Activated T-cell treated with anti-CD3 and anti-CD28 coated beads, Interleukin-2, amount 50 U/mL, for 72 hours (primary cell): Measurements from ENCODE around the gene DKK3. TPM values are rescaled to one million over a fixed set of nuclear protein-coding genes. Genes with fewer than 3 reads are reported as not detected.

Experiments
- ATAC-seq, 2 donors: fragments of 150-1000 bp; cut with Tn5 transposase; replicated peaks in 1 of 2; 2 replicates each; pipeline ENCODE4 v1.10.0; 2021; ENCODE audit warnings: moderate library complexity in 2 of 2, mild to moderate bottlenecking in 1 of 2
- DNase-seq, 2 donors: peaks; one replicate each; pipeline ENCODE4 v3.0.0; 2021 to 2022; ENCODE audit warnings: mixed read lengths in 1 of 2
- H3K27ac Mint-ChIP-seq: one replicate; pipeline ENCODE4 v1.8.0; 2022; ENCODE audit warnings: mild to moderate bottlenecking, moderate library complexity, mixed read lengths
- H3K27me3 Mint-ChIP-seq: one replicate; pipeline ENCODE4 v1.8.0; 2022; ENCODE audit warnings: low read depth, mixed read lengths
- H3K36me3 Mint-ChIP-seq, 2 donors: one replicate each; pipeline ENCODE4 v1.8.0; 2022; ENCODE audit warnings: mixed read lengths in 2 of 2, mild to moderate bottlenecking in 1 of 2; ENCODE audit not compliant: insufficient read depth in 2 of 2
- H3K4me1 Mint-ChIP-seq: one replicate; pipeline ENCODE4 v1.8.0; 2022; ENCODE audit warnings: low read depth, mixed read lengths
- H3K4me3 Mint-ChIP-seq, 2 donors: one replicate each; pipeline ENCODE4 v1.8.0; 2022; ENCODE audit warnings: mild to moderate bottlenecking in 2 of 2, mixed read lengths in 2 of 2, moderate library complexity in 2 of 2
- H3K9me3 Mint-ChIP-seq, 2 donors: one replicate each; pipeline ENCODE4 v1.8.0; 2022; ENCODE audit warnings: mixed read lengths in 2 of 2
- total RNA-seq, 2 donors: library from RNA; stranded (reverse); gene quantifications; one replicate each; pipeline ENCODE4 v1.2.3, GENCODE V29; 2022

DKK3 gene
- under 1 TPM in 1 of 2 donors, not detected in 1; 0.19 TPM for total RNA-seq

GRCh38 chr11:12007769-12008737 lies at the start of gene DKK3:
TSS of gene DKK3 (minus strand) at chr11:12008626. CDS start at chr11:12008582, 44 bp downstream.
- peaks cover 87% of the 10 kb centered on the region for H3K27me3 Mint-ChIP-seq
- peak in 1 of 2 donors; percentile 5 for DNase-seq

DNA sequence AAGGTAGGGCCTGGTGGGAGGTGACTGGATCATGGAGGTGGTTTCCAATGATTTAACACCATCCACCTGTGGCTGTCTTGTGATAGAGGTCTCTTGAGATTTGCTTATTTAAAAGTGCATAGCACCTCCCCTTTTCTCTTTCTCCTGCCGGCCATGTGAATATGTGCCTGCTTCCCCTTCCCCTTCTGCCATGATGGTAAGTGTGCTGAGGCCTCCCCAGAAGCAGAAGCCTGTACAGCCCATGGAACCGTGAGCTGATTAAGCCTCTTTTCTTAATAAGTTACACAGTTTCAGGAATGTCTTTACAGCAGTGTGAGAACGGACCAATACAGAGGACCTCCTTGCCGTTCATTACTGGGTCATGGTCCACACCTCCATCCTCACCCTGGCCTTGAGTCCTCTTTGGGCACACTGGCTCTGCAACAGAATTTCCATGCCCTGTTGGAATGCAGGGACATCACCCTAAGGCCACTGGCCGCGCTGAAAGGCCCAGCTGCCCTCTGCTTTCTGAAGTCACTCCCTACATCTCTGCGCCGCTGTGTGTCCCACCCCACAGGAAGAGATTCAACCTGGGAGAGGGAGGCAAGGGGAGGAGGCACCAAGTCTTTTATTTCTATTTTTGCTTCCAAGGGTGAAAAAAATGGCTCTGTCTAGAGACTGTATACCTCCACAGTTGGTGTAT lies 49.0 kb upstream of the DKK3 start:
- H3K27ac Mint-ChIP-seq, result no peak overlapping the region

More at GRCh38 chr11:12007769-12008737, at the start of gene DKK3:
- ATAC-seq, result peak in 1 of 2 donors; percentile 39
- Mint-ChIP-seq H3K4me1 (peaks cover 4% of the 10 kb centered on the region), H3K9me3 (no peaks in the 10 kb centered on the region), H3K27ac (no peak within 1 kb of the TSS), H3K4me3 (peak within 1 kb of the TSS; percentile 73 to 83), H3K36me3 (no peaks in the 10 kb centered on the region)

GRCh38 chr11:12056119-12056518 lies 47.7 kb upstream of the DKK3 start:
- DNase-seq (no peak), ATAC-seq (no peak)
- no peaks in the 10 kb centered on the region for H3K27me3 Mint-ChIP-seq
- H3K4me3 Mint-ChIP-seq, result no peak overlapping the region
- H3K9me3 Mint-ChIP-seq, result peaks cover 1 to 4% of the 10 kb centered on the region in 2 donors
- H3K4me1 Mint-ChIP-seq, result no peaks in the 10 kb centered on the region
- no peak overlapping the region for H3K27ac Mint-ChIP-seq
- peaks cover 10 to 11% of the 10 kb centered on the region in 2 donors for H3K36me3 Mint-ChIP-seq

More for the DNA sequence above, 49.0 kb upstream of the DKK3 start:
- no peak for DNase-seq
- Mint-ChIP-seq H3K4me1 (peaks cover 4% of the 10 kb centered on the region), H3K27me3 (no peaks in the 10 kb centered on the region), H3K9me3 (peaks cover 1 to 4% of the 10 kb centered on the region in 2 donors), H3K36me3 (peaks cover 10 to 11% of the 10 kb centered on the region in 2 donors), H3K4me3 (no peak overlapping the region)
- ATAC-seq, result no peak

DNA sequence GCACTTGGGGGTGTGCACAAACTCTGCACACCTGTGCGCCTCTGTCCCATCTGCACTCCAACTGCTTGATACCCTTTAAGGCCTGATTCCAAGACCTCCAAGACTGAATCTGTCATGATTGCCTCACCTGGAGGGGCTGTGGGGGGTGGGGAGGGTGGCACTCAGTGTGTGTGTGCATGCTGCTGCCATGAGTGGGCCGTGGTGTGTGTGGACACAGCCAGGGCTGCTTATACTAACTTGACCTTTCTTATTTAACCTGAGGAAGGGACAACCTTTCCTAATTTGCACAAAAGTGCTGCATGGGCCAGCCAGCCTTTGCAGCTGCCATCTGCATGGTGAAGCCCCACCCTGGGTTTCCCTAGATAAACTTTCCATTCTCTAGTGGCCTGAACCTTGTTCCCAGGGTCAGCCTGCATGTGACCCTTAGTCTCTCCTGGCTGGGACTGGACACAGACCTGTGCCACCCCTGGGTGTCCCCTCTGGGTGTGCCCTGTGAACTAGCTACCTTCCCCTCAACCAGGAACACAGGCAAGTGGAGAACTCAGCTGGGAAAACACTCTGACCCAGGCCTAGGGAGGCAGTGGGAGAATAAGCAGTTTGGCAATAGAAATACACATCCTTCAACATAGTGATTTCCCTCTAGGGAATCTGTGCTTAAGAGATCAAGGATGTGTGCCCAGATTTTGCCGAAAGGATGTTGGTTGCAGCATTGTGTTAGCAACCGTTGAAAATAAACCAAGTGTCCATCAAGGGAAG lies 45.4 kb upstream of the DKK3 start:
- ATAC-seq, result no peak
- Mint-ChIP-seq H3K4me1 (peaks cover 6% of the 10 kb centered on the region), H3K27me3 (no peaks in the 10 kb centered on the region), H3K27ac (no peak overlapping the region), H3K9me3 (peaks cover 1 to 4% of the 10 kb centered on the region in 2 donors), H3K4me3 (no peak overlapping the region), H3K36me3 (peaks cover 10 to 11% of the 10 kb centered on the region in 2 donors)
- DNase-seq, result no peak

DNA sequence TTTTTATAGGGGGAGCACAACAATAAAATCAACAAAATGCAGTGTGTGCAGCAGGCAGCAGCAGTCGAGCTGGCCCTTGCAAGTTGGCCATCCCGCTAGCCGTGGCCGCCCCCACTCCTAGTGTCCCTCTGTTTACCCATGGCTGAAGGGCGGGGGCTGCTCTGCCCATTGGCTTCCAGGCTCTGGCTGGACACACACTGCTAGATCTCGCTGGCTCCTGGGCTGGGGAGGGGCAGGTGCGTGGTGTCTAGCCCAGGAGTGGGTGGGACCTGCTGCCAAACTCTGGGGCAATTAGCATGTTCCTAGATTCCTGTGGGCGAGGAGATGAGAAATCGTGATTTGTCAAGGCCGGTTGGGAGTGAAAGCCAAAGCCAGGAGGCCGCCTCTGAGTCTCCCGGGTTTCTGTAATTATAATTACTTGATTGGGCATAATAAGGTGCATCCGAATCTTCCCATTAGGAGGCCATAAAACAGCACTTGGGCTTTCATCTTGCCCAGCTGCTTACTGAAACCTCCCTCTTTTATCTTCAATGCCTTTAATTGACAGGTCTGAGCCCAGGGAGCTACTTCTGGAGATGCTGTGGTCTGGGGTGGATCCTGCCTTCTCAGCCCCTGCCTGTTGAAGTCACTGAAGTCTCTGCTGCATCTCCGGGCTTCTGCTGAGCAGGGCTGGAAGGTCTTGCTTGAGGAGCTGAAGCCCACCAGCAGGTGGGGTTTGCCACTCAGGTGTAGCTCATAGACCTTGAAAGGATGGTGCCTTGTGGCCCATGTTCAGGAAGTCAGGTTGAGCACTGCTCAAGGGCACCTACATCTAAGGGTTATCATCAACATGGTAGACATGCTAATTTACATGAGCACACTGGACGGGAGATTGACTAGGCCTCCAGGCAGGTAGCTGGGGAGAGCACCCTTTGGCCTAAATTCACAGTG lies 44.5 kb upstream of the DKK3 start:
- Mint-ChIP-seq H3K27me3 (no peaks in the 10 kb centered on the region), H3K4me3 (no peak overlapping the region), H3K36me3 (peaks cover 4 to 8% of the 10 kb centered on the region in 2 donors), H3K4me1 (peaks cover 10% of the 10 kb centered on the region), H3K9me3 (peaks cover 1 to 4% of the 10 kb centered on the region in 2 donors), H3K27ac (no peak overlapping the region)
- ATAC-seq (peak in 1 of 2 donors; percentile 39), DNase-seq (peak; percentile 22 to 25)

DNA sequence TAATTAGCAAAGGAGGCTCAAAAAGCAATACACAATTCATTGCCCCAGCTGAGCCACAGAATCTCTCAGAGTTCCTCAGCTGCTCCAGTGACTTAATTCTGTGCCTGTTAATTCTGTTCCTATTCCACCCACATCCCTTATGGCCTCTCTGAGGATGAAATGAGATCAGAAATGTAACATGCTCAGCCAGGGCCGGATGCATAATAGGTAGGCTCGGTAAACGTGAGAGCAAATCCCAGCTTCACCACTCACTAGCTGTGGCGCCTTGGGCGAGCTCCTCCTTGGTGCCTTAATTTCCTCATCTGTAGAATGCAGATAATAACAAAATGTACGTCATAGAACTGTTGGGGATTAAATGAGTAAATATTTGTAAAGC lies 42.8 kb upstream of the DKK3 start:
- DNase-seq, result no peak
- Mint-ChIP-seq H3K36me3 (no peaks in the 10 kb centered on the region), H3K4me3 (no peak overlapping the region), H3K9me3 (no peaks in the 10 kb centered on the region), H3K4me1 (peaks cover 21% of the 10 kb centered on the region), H3K27me3 (no peaks in the 10 kb centered on the region), H3K27ac (no peak overlapping the region)
- no peak for ATAC-seq

DNA sequence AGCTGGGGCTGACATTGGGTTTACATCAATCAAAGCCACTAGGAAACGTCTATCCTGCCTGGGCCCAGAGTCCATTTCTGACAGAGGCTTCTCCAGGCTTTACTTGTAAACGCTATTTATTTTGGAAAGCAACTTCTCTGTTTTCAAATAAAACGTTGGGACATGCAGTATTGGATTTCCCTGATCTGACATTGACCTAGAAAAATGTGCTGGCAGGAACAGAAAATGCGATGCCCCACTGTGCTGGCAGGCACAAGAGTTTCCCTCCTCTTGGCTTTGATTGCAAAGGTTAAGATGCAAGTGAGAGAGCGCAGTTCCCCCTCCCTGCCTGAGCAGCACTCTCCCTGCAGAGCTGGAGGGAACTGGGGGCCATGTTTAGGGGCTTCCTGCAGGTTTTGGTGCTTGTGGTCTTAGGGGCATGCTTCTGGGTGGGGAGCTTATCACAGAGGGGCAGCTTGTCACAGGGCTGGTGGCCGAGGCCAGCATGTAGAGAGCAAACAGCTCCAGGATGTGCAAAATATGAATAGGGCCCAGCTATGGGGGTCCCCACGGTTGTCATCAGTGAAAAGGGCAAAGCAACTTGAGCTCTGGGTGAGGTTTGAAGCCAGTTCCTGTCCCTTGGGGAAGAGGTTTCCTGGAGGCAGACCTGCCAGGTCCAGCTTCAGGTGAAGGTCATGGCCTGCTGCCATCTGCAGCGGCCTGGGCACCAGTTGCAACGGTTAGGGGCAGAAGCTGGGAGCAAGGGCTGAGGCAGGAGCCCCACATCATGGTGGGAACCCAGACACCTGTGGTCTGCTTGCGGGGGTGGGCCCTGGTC lies 42.3 kb upstream of the DKK3 start:
- no peaks in the 10 kb centered on the region for H3K27me3 Mint-ChIP-seq
- H3K4me3 Mint-ChIP-seq, result no peak overlapping the region
- no peaks in the 10 kb centered on the region for H3K9me3 Mint-ChIP-seq
- no peaks in the 10 kb centered on the region for H3K36me3 Mint-ChIP-seq
- H3K4me1 Mint-ChIP-seq, result peaks cover 21% of the 10 kb centered on the region
- DNase-seq (no peak), ATAC-seq (no peak)
- no peak overlapping the region for H3K27ac Mint-ChIP-seq

- Mint-ChIP-seq H3K4me3 (no peak overlapping the region), H3K36me3 (no peaks in the 10 kb centered on the region), H3K27me3 (peaks cover 4% of the 10 kb centered on the region), H3K27ac (no peak overlapping the region), H3K9me3 (no peaks in the 10 kb centered on the region), H3K4me1 (peaks cover 26% of the 10 kb centered on the region)
- ATAC-seq, result no peak
- DNase-seq, result no peak
Observed at GRCh38 chr11:12048936-12049790, 40.7 kb upstream of the DKK3 start.

GRCh38 chr11:12046636-12047236 lies 38.3 kb upstream of the DKK3 start:
- Mint-ChIP-seq H3K4me3 (no peak overlapping the region), H3K4me1 (peaks cover 26% of the 10 kb centered on the region), H3K27me3 (peaks cover 4% of the 10 kb centered on the region), H3K9me3 (no peaks in the 10 kb centered on the region), H3K36me3 (no peaks in the 10 kb centered on the region), H3K27ac (no peak overlapping the region)
- DNase-seq (no peak), ATAC-seq (no peak)

DNA sequence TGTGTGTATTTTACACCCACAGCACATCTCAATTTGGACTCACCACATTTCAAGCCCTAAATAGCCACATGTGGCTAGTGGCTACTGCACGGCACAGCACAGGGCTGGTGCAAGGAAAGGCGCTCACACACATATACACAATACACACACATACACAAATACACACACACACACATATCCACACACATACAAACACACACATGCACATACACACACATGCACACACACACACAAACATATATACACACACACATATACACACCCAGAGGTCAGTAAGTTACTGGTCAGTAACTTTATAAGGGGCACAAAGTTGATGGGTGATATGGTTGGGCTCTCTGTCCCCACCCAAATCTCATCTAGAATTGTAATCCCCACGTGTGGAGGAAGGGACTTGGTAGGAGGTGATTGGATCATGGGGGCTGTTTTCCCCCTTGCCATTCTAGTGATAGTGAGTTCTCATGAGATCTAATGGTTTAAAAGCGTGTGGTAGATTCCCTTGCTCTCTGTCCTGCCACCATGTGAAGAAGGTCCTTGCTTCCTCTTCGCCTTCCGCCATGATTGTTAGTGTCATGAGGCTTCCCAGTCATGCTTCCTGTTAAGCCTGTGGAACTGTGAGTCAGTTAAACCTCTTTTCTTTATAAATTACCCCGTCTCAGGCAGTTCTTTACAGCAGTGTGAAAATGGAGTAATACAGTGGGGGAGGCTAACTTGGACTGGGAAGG lies 37.6 kb upstream of the DKK3 start:
- H3K27me3 Mint-ChIP-seq, result peaks cover 4% of the 10 kb centered on the region
- no peak overlapping the region for H3K27ac Mint-ChIP-seq
- no peak overlapping the region for H3K4me3 Mint-ChIP-seq
- H3K9me3 Mint-ChIP-seq, result no peaks in the 10 kb centered on the region
- DNase-seq (no peak), ATAC-seq (no peak)
- H3K36me3 Mint-ChIP-seq, result no peaks in the 10 kb centered on the region
- peaks cover 26% of the 10 kb centered on the region for H3K4me1 Mint-ChIP-seq
